Left renal cortex interstitium (tissue), 4 donors: ENCODE results near the gene RNF44. TPM values are rescaled to one million over a fixed set of nuclear protein-coding genes. Genes with fewer than 3 reads are reported as not detected.
"Not testable (repeated sequence)": the region's sequence is repeated elsewhere in the genome, so short reads cannot be mapped to it uniquely, and the experiment has no call there.

ENCODE experiments used
- DNase-seq, 4 donors: peaks; one replicate each; pipeline ENCODE4 v3.0.0-alpha.2; 2013; ENCODE audit warnings: low read depth in 4 of 4, low spot score in 2 of 4, missing footprints in 1 of 4
- polyA plus RNA-seq, 4 donors: library from polyadenylated mRNA; unstranded; fragments of 120-200 nt; gene quantifications; one replicate each; pipeline ENCODE4 v1.2.1, GENCODE V29; 2013; ENCODE audit not compliant: insufficient read length in 4 of 4

RNF44 gene
- polyA plus RNA-seq, 4 donors: 30.0 to 81.1 (median 58.9) TPM

- no peak for DNase-seq
These were observed 16.3 kb upstream of the RNF44 start for GRCh38 chr5:176553260-176554085.

GRCh38 chr5:176552332-176552869 lies 15.2 kb upstream of the RNF44 start:
- no peak for DNase-seq

- not testable (repeated sequence) for DNase-seq
These were observed 13.7 kb upstream of the RNF44 start for GRCh38 chr5:176550937-176551336.

GRCh38 chr5:176550275-176550831 lies 13.2 kb upstream of the RNF44 start:
- DNase-seq: no peak

GRCh38 chr5:176549871-176550270 lies 12.7 kb upstream of the RNF44 start:
- no peak for DNase-seq

GRCh38 chr5:176548967-176549444 lies 11.8 kb upstream of the RNF44 start, which contains the start of gene CDHR2:
Gene CDHR2, plus strand, starts transcription at chr5:176549342. Its CDS starts 16,011 bp downstream, at chr5:176565353.
- DNase-seq: no peak

- no peak for DNase-seq
These were observed 10.6 kb upstream of the RNF44 start for GRCh38 chr5:176547802-176548201.

GRCh38 chr5:176545737-176546509 lies 8.7 kb upstream of the RNF44 start:
- DNase-seq: no peak

GRCh38 chr5:176545388-176545736 lies 8.2 kb upstream of the RNF44 start:
- no peak for DNase-seq

GRCh38 chr5:176543428-176544182 lies 6.4 kb upstream of the RNF44 start:
- DNase-seq: no peak

GRCh38 chr5:176542596-176543427 lies 5.6 kb upstream of the RNF44 start:
- no peak for DNase-seq

GRCh38 chr5:176542135-176542595 lies 5.0 kb upstream of the RNF44 start:
- DNase-seq: no peak

GRCh38 chr5:176541338-176542134 lies 4.3 kb upstream of the RNF44 start:
- DNase-seq: no peak

GRCh38 chr5:176540956-176541337 lies 3.7 kb upstream of the RNF44 start:
- DNase-seq: no peak

- DNase-seq: no peak
These were observed 3.3 kb upstream of the RNF44 start for GRCh38 chr5:176540476-176540899.

- no peak for DNase-seq
These were observed 1.8 kb upstream of the RNF44 start for GRCh38 chr5:176538989-176539384.

- DNase-seq: no peak
These were observed 1.2 kb upstream of the RNF44 start for GRCh38 chr5:176538230-176538988.
